Retinal pigment epithelial cell (primary cell): ENCODE results near the gene JCAD.

Experiments used
- DNase-seq: peaks from one replicate; pipeline ENCODE4 v3.0.0-alpha.2; 2010; ENCODE audit warnings: low read depth
- H3K4me3 ChIP-seq: 2 replicates; pipeline ENCODE4 v1.5.1; 2011; ENCODE audit warnings: mild to moderate bottlenecking, low read length, control low read depth, moderate library complexity
- TF ChIP-seq, protein P1 (sequence below): conservative IDR thresholded peaks from 2 replicates; pipeline ENCODE4 v1.5.1; 2011; ENCODE audit warnings: low read depth, low read length, control low read depth, inconsistent platforms

The JCAD gene

DNA sequence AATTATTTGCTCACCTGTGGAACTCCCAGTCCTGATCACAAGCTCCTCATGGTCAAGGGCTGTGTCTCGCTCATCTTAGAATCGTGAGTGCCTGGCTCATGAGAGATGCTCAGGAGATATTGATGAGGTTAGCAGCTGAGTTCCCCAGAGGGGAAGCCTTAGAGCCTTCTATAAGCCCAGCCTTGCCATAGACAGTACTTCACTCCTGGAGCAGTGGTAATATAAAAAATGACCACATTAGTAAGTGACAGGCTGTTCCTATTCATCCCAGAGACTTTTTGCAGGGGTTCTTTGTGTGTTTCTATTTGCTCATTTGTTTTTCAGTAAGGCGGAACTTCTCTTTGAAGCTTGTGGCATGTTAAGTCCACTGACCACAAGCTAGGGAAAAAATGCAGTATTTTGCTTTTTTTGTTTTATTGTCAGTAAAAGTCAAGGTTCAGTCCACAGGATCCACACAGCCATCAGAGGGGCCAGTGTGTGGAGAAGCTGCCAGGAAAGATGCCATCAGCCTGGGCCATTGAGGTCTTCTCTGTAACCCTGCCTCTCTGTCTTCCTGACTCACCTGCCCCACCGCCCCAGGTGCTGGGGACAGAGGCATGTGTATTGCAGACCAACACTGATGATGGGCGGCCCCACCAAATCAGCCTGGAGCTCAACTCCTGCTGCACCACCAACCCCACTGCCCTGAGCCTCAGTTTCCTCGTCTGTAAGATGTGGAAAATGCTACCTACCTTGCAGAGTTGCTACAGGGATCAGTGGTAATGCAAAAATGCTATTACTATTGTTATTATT is 36.4 kb upstream of the JCAD start:
- TF ChIP-seq, protein P1, sequence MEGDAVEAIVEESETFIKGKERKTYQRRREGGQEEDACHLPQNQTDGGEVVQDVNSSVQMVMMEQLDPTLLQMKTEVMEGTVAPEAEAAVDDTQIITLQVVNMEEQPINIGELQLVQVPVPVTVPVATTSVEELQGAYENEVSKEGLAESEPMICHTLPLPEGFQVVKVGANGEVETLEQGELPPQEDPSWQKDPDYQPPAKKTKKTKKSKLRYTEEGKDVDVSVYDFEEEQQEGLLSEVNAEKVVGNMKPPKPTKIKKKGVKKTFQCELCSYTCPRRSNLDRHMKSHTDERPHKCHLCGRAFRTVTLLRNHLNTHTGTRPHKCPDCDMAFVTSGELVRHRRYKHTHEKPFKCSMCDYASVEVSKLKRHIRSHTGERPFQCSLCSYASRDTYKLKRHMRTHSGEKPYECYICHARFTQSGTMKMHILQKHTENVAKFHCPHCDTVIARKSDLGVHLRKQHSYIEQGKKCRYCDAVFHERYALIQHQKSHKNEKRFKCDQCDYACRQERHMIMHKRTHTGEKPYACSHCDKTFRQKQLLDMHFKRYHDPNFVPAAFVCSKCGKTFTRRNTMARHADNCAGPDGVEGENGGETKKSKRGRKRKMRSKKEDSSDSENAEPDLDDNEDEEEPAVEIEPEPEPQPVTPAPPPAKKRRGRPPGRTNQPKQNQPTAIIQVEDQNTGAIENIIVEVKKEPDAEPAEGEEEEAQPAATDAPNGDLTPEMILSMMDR, result no peak

DNA sequence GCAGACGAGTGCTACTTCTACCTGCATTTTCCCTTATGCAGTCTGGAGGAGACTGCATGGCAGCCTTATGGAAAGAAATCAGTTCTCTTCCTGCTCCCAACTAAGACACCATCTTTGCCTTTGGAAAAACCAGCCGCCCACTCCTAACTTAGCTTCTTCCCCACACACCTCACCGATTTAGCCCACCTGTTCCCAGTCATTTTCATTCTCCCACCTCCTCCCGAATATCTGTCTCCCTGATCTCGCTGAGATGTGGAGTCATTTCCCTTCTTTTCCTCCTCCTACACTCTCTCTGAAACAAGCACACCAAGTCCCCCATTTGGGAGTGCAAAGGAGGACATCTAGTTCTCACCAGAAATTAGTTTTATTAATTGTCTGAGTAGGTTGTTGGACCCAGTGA is 35.2 kb upstream of the JCAD start:
- no peak for DNase-seq
- no peak overlapping the region for H3K4me3 ChIP-seq
- TF ChIP-seq, protein P1, result no peak

More for the DNA sequence above, 36.4 kb upstream of the JCAD start:
- no peak for DNase-seq
- H3K4me3 ChIP-seq, result no peak overlapping the region

DNA sequence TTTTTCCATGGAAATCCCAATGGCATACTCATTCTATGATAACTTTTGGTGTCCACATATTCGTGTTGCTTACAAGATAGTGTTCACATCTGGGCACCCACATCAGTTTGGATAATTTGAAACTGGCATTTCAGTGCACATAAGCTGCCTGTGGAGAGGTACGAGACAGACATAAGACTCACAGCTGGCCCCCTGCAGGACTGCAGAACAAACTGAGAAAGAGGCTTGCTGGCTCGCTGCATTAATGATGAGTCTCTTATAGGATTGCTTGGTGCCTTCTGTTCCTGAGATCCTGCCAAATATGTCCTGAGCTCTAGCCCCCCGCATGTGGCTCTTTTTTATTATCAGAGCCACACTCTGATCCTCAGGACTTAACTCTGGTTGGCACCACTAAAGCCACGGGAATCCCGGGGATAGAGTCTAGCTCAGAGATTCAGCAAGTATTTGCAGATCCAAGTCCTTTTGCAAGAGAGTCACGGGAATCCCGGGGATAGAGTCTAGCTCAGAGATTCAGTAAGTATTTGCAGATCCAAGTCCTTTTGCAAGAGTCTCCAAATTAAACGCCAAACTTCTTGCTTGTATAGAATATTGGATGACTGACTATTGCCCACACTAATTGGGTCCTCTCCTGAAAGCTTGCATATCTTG is 34.0 kb upstream of the JCAD start:
- no peak for DNase-seq
- TF ChIP-seq, protein P1, result no peak
- H3K4me3 ChIP-seq, result no peak overlapping the region

DNA sequence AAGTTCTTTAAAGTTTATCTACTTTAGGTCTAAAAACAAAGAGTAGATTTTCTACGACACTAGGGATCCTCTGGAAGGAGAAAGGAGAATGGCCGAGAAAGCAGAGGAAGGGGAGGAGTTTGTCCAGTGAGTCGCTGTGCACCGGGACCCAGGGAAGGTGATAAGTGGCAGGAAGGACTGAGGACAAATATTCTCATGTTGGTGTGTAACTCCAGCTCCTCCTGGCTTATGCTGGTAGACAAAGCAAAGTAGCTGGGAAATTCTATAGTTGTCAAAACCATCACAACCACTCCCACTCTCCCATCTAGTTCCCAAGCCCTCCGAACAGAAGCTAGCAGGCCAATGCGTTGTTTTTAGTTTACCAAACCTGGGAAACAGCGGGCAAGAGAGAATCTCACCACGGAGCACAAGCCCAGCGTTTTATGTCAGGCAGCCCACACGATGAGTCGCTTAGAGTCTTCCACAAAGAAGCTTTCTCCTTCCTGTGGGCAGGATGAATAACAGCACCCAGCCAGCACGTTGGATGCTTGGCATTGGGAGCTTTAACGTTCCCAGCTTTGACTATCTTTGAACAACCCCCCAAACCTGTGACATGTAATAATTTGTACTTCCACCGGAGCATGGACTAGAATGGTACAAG is 32.9 kb upstream of the JCAD start:
- TF ChIP-seq, protein P1, result no peak
- no peak for DNase-seq
- H3K4me3 ChIP-seq, result no peak overlapping the region

DNA sequence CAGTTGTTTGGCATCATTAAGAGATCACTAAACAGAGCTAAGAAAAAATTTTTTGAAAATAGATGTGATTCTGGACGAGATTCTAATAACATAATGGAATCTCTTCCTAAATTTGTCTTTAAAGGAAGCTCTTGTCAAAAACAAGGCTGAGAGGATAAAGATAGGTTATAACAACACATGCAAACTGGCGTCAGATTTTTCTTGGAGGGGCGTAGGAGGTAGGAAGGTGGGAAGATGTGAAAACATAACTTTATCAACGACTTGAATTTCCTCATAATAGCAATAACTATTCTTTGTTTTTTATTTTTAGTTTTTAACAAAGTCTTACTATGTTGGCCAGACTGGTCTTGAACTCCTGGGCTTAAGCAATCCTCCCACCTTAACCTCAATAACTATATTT is 31.8 kb upstream of the JCAD start:
- DNase-seq, result no peak
- TF ChIP-seq, protein P1, result no peak
- no peak overlapping the region for H3K4me3 ChIP-seq

DNA sequence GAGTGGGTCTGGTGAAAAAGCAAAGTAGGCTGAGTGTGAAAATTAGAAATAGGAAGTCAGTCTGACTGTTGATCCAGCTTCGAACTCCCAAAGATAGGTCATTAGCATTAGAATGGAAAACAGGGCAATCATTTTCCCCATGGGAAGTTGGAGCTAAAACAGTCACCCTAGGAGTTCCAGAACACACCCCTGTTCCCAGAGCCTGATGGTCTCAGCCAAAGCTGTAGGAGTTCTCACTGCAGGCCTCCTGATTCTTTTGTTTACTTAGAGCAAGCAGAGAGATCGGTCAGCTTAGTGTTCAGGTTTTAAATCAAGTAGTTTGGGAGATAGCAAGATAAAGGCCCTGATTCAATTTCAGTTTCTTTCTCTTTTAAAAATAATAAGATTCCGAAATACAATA is 28.8 kb upstream of the JCAD start:
- no peak for DNase-seq
- TF ChIP-seq, protein P1, result no peak
- H3K4me3 ChIP-seq, result no peak overlapping the region

DNA sequence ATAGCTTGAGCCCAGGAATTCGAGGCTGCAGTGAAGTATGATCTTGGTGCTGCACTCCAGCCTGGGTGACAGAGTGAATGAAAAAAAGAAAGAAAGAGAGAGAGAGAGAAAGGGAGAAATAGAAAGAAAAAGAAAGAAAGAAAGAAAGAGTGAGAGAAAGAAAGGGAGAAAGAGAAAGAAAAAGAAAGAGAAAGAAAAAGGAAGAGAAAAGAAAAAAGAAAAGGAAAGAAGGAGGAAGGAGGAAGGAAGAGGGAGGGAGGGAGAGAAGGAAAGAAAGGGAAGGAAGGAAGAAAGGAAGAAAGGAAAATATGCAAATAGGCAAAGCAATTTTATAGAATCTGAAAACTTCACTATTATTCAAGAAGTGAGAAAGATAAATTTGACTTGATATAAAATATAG is 24.5 kb upstream of the JCAD start:
- DNase-seq, result no peak
- TF ChIP-seq, protein P1, result no peak
- H3K4me3 ChIP-seq, result no peak overlapping the region
